HEK293 (cell line): ENCODE data around the gene TMEM263.

Experiments
- CTCF ChIP-seq: fragments of 450-650 bp; formaldehyde crosslinking; IDR thresholded peaks from 2 replicates; pipeline ENCODE4 v1.5.1; 2016; ENCODE audit warnings: missing biosample characterization, missing genetic modification characterization
- FEZF1 ChIP-seq: fragments of 450-650 bp; formaldehyde crosslinking; IDR thresholded peaks from 2 replicates; pipeline ENCODE4 v1.5.1; 2016; ENCODE audit warnings: missing biosample characterization, missing genetic modification characterization
- SP2 ChIP-seq: fragments of 450-650 bp; formaldehyde crosslinking; IDR thresholded peaks from 2 replicates; pipeline ENCODE4 v1.5.1; 2016; ENCODE audit warnings: missing biosample characterization, missing genetic modification characterization
- ZBTB7A ChIP-seq: fragments of 450-650 bp; formaldehyde crosslinking; IDR thresholded peaks from 2 replicates; pipeline ENCODE4 v1.5.1; 2016; ENCODE audit warnings: low read depth, missing biosample characterization, missing genetic modification characterization
- ZBTB8A ChIP-seq: fragments of 450-650 bp; formaldehyde crosslinking; IDR thresholded peaks from 2 replicates; pipeline ENCODE4 v1.5.1; 2016; ENCODE audit warnings: missing biosample characterization, missing genetic modification characterization
- ZNF121 ChIP-seq: fragments of 450-650 bp; formaldehyde crosslinking; IDR thresholded peaks from 2 replicates; pipeline ENCODE4 v1.5.1; 2016; ENCODE audit warnings: missing biosample characterization, missing genetic modification characterization
- ZNF174 ChIP-seq: fragments of 450-650 bp; formaldehyde crosslinking; IDR thresholded peaks from 2 replicates; pipeline ENCODE4 v1.5.0; 2017; ENCODE audit warnings: missing biosample characterization, mild to moderate bottlenecking, missing genetic modification characterization
- ZNF280C ChIP-seq: fragments of 450-650 bp; formaldehyde crosslinking; IDR thresholded peaks from 2 replicates; pipeline ENCODE4 v1.5.1; 2016; ENCODE audit warnings: missing biosample characterization, missing genetic modification characterization
- ZNF324 ChIP-seq: fragments of 450-650 bp; formaldehyde crosslinking; IDR thresholded peaks from 2 replicates; pipeline ENCODE4 v1.5.1; 2016; ENCODE audit warnings: missing biosample characterization, missing genetic modification characterization
- ZNF404 ChIP-seq: fragments of 450-650 bp; formaldehyde crosslinking; IDR thresholded peaks from 2 replicates; pipeline ENCODE4 v1.5.1; 2017; ENCODE audit warnings: missing biosample characterization, missing genetic modification characterization
- ZNF530 ChIP-seq: fragments of 450-650 bp; formaldehyde crosslinking; IDR thresholded peaks from 2 replicates; pipeline ENCODE4 v1.5.1; 2016; ENCODE audit warnings: low read depth, missing biosample characterization, missing genetic modification characterization

- TF ChIP-seq ZNF530 (tag by site-specific recombination) (no peak), ZNF324 (tag by site-specific recombination) (no peak), FEZF1 (tag by site-specific recombination) (no peak), ZNF280C (tag by site-specific recombination) (no peak), ZBTB7A (tag by site-specific recombination) (peak; percentile 91; the same call in 1 of the 2 replicates), ZNF404 (tag by site-specific recombination) (no peak), CTCF (tag by site-specific recombination) (no peak), SP2 (peak; percentile 84), ZNF174 (tag by site-specific recombination) (no peak), ZBTB8A (peak; percentile 86), ZNF121 (no peak)
Observed at GRCh38 chr12:106955377-106956047, at the start of gene TMEM263.
